ENCODE measurements around the gene CDC42EP2.
"Not testable (repeated sequence)": the region's sequence is repeated elsewhere in the genome, so short reads cannot be mapped to it uniquely, and the experiment has no call there.

Gene CDC42EP2

DNA sequence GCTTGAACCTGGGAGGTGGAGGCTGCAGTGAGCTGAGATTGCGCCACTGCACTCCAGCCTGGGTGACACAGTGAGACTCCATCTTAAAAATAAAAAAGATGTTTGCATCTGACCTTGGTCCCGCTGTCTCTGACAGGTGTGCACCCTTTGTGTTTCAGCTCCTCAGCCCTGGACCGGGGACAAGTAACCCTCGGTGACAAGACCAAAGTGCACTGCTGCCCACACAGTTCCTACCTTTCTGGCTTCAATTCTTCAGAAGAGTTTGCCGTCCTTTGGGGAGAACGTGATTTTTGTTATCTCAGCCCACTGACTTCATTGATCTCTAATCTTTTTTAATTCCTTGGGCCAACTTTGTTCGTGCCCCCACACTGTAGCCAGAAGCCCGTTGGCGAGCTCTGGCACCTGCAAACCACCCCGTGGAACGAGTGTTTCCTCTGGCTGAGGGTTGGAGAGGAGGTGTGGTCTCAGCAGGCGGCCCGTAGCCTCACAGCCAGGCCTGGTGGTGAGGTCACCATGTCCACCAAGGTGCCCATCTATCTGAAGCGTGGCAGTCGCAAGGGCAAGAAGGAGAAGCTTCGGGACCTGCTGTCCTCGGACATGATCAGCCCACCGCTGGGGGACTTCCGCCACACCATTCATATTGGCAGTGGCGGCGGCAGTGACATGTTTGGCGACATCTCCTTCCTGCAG is 5.9 kb downstream of the CDC42EP2 start:
- no peak for DNase-seq (ENCODE audit: low read depth)

DNA sequence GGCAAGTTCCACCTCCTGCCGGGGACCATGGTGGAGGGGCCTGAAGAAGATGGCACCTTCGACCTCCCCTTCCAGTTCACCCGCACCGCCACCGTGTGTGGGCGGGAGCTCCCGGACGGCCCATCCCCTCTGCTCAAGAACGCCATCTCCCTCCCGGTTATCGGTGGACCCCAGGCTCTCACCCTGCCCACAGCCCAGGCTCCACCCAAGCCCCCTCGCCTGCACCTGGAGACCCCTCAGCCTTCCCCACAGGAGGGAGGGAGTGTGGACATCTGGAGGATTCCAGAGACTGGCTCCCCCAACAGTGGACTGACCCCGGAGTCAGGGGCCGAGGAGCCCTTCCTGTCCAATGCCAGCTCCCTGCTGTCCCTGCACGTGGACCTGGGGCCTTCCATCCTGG is 6.4 kb downstream of the CDC42EP2 start:
- DNase-seq (ENCODE audit: low read depth): no peak

DNA sequence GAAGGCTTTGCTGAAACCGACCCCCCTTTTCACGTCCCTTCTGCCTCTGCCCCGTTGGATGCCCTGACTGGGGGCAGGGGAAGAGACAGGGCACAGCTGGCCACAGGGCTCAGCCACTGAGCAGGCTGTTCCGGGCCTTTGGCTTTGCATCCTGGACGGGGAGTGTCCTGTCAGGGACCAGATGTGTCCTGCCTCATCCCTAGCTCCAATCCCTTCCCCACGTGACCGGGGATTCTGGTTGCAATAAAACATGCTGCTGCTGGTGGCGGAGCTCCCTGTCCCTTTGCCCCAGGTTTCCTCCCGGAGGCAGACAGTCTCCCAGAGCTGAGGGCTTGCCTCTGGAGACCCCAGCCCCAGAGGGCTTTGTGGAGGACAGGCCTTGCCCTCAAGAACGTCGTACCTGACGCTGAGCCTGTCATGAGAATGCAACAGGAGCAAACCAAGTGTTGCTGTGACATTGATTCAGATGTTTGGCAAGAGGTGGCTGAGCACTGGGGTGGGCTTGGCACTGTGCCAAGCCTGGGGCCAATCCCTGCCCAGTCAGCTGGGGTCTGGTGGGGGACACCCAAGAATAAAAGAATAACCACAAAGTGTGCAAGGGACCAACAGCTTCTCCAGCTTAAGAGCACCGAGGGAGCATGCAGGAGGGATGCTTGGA is 7.3 kb downstream of the CDC42EP2 start:
- no peak for DNase-seq (ENCODE audit: low read depth)

DNA sequence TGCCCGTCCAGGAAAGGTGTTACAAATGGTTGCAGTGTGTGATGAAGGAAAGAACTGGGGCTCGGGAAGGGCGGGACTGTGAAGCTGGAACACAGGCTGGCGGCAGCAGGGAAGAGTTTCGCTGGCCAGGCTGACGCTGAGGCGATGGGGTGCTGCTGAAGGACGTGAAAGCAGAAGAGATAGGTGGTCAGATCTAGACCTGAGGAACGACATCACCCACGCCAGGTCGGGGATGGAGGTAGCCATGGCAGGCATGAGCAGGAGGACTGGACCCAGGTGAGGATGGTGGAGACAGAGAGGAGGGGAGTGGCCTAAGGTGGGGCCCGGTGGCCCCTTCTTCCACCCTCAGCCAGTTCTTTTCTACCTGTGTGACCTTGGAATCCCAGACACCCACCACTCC is 9.1 kb downstream of the CDC42EP2 start:
- no peak for DNase-seq (ENCODE audit: low read depth)

DNA sequence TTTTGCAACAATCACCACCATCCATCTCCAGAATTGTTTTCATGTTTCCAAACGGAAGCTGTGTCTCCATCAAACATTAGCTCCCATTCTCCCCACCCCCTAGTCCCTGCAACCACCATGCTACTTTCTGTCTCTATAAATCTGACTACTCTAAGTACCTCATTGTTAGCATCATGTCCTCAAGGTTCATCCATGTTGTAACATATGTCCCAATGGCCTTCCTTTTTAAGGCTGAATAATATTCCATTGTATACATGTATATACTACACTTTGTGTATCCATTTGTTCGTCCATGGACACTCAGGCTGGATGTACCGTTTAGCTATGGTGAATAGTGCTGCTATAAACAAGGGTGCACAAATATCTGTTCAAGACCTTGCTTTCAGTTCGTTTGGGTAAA is 10.8 kb downstream of the CDC42EP2 start:
- no peak for DNase-seq (ENCODE audit: low read depth)

DNA sequence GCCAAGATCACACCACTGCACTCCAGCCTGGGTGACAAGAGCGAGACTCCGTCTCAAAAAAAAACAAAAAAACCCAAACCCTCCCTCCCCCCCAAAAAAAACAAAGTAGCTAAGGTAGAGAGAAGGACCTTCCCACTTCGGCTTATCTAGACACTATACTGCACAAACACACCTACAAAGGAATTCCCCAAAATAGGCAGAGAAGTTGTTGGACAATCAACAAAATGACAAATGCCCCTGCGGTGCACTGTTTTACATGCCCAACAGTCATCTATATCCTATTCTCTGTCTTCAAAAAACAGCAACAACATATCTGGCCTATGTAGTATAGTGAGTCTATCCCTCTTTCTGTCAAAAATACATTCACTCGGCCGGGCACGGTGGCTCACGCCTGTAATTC is 12.4 kb downstream of the CDC42EP2 start:
- DNase-seq (ENCODE audit: low read depth): no peak

DNA sequence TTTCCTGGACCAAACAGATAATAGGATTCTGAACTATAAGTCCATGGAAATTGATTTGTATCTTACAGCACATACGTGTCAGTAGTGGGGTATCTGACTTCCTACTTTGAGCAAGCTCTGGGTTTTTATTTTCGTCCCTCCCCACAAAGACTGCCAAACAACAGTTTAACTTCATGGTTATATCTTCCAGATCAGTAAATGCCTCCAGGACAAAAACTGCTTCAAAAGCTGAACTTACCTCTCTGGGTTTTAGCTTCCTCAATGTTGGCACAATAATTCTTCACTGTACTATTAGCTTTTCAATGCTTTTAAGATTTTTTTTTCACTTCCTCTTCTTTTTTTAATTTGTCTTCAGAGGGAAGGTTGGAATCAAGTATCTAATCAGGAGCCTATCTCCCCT is 14.8 kb downstream of the CDC42EP2 start:
- DNase-seq (ENCODE audit: low read depth): no peak

DNA sequence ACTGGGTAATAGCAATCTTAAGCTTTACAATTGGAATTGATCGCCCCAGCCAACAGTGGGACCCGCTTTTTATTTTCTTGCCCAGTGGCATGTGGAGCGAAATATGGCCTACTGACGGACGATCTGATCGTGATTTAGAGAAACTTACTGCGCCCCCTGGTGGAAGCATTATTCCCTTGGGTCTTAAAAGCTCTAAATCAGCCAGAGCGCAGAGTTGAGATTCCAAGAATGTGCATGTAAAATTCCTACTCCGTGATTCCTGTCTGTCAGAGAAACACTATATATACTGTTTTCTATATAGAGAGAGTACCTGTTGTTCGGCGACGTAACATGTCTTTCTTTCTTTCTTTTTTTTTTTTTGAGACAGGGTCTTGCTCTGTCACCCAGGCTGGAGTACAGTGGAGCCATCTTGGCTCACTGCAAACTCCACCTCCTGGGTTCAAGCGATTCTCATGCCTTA is 15.3 kb downstream of the CDC42EP2 start:
- peak; percentile 78 for DNase-seq (ENCODE audit: low read depth)

DNA sequence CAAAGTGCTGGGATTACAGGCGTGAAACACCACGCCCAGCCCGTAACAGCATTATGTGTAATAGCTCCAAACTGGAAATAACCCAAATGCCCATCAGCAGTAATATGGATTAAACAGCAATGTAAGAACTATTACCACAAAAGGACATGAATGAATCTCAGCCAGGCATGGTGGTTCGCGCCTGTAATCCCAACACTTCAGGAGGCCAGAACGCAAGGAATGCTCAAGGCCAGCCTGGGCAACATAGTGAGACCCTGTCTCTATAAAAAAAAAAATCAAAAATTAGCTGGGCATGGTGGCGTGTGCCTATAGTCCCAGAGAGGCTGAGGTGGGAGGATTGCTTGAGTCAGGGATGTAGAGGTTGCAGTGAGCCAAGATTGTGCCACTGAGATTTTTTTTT is 15.9 kb downstream of the CDC42EP2 start:
- no peak for DNase-seq (ENCODE audit: low read depth)

DNA sequence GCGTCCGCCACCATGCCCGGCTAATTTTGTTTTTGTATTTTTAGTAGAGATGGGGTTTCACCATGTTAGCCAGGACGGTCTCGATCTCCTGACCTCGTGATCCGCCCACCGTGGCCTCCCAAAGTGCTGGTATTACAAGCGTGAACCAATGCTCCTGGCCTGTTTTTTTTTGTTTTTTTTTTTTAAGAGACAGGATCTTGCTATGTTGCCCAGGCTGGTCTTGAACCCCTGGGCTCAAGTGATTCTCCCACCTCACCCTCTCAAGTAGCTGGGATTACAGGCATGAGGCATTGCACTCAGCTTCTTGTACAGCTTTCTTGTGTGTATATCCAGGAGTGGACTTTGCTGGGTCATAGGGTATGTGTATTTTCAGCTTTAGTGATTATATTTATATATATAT is 17.9 kb downstream of the CDC42EP2 start:
- DNase-seq (ENCODE audit: low read depth): not testable (repeated sequence)

DNA sequence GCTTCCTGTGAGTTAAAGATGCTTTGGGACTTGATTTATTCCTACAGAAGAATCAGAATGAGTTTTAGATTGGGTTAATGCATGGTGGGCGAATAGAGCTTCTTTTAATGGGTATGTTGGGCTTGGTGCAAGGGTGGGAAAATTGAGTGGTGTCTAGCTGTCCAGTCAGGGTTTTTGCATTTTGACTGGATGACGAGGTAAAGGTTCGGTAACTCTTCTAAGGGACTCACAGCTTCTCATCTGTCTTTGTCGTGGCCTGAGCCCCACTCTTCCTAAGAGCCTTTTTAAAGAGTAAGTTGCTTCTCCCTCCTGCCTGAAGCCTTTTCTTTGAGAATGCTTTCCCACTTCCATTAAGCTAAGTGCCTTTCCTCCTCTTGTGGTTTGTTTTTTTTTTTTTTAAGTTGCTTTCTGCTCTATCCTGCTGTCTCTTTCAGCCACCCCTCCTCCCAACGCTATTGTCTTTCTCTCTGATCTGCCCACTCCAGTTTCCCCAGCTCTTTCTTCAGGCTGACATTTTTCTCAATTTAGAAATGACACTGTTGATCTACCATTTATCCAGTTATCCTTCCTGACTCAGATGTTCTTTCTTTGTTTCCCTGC is 20.1 kb downstream of the CDC42EP2 start:
- no peak for DNase-seq (ENCODE audit: low read depth)

DNA sequence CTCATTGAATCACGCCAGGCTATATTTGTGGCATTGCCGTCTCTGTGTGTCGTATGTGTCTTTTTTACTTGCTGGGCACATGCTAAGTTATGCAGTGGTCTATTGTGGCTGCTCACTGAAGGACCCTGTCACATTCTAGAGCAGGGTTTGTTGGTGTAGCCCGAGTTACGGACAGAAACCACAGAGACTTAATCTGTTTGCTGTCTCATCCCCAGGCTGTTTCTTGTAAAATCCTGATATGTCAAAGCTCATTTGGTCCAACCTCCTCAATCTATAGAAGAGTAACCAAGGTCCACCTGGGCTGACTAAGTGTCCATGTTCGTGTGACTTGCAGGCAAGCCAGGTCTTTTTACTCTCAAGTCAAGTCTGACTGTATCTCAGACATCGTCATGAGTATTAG is 24.0 kb downstream of the CDC42EP2 start:
- DNase-seq (ENCODE audit: low read depth): no peak

DNA sequence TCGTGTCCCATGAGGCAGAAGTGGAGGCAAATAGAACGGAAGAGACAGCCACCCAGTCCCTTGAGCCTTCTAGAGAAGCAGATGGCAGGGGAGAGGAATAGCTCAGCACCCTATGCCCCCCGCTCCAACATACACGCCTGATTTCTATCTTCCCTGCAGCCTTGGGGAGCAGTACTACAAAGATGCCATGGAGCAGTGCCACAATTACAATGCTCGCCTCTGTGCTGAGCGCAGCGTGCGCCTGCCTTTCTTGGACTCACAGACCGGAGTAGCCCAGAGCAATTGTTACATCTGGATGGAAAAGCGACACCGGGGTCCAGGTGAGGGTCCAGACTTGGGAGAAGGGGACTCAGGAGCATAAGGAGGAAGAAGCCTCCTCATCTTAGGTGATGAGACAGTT is 25.6 kb downstream of the CDC42EP2 start:
- no peak for DNase-seq (ENCODE audit: low read depth)

DNA sequence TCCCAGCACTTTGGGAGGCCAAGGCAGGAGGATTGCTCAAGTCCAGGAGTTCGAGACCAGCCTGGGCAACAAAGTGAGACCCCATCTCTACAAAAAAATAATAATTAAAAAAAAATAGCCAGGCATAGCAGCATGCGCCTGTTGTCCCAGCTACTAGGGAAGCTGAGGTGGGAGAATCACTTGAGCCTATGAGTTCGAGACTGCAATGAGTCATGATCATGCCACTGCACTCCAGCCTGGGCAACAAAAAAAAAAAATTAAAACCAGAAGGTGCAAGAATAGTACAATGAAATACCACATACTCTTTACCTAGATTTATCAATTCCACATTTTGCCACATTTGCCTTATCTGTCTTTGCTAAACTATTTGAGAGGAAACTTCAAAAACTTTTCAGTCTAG is 27.2 kb downstream of the CDC42EP2 start:
- DNase-seq (ENCODE audit: low read depth): no peak

DNA sequence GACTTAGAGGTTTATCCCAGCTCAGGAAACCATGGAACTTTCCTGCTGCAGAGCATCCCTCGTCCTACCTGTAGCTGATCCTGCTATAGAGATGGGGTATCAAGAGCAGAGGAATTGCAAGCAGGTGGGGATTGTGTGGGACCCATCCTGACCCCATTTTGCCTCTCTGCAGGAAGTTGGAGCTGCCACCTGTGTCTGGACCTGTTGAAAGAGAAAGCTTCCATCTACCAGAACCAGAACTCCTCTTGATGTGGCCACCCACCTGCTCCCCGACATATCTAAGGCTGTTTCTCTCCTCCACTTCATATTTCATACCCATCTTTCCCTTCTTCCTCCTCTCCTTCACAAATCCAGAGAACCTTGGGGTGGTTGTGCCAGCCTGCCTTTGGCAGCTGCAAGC is 36.8 kb downstream of the CDC42EP2 start:
- DNase-seq (ENCODE audit: low read depth): no peak

DNA sequence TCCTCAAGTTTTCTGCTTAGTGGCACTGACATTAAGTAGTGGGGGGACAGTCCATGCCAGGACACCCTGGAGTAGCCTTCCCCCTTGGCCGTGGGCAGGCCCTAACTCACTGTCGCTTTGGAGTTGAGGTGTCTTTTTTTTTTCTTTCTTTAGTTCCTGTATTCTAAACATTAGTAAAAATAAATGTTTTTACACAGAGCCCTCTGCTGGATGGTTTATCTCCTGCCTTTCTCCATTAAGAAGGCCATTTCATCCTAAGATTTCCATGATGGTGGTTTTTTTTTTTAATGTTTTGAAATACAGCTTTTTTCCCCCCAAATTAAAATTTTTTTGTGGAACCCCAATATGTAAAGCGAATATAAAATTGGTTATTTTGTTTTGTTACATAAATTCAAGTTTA is 38.1 kb downstream of the CDC42EP2 start:
- no peak for DNase-seq (ENCODE audit: low read depth)

DNA sequence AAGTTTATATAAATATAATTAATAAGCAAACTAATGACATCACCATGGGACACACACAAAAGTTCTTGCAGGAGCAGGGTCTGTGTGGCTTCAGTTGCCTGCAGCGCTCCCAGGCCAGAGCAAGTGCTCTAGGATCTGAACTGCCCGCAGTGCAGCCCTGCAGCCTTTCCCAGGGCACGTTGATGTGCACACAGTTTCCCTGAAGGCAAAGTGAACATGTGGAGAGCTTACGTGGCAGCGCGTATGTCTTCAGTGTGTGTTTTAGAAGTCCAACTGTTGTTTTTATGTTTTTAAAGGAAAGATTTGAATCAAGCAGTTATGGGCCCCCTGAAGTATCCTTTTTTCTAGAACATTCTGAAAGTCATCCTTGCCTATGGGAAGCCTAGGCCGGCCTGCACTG is 38.7 kb downstream of the CDC42EP2 start:
- no peak for DNase-seq (ENCODE audit: low read depth)

DNA sequence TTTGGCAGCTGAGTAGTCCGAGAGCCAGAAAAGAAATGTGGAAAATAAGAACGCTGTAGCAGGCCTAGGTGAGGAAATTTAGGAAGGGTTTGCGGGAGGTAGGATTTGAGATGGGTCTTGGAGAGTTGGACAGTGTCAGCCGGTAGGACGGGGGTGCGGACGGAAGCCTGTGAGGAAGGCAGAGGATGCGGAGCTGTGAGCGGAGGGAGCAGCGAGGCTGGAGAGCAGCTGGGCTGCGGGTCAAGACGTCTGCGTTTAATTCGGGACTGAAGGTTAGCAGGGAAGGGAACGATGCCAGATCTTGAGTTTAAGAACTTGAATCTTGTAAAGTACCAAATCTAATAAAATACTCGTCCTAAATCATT is 39.2 kb downstream of the CDC42EP2 start:
- DNase-seq (ENCODE audit: low read depth): no peak

DNA sequence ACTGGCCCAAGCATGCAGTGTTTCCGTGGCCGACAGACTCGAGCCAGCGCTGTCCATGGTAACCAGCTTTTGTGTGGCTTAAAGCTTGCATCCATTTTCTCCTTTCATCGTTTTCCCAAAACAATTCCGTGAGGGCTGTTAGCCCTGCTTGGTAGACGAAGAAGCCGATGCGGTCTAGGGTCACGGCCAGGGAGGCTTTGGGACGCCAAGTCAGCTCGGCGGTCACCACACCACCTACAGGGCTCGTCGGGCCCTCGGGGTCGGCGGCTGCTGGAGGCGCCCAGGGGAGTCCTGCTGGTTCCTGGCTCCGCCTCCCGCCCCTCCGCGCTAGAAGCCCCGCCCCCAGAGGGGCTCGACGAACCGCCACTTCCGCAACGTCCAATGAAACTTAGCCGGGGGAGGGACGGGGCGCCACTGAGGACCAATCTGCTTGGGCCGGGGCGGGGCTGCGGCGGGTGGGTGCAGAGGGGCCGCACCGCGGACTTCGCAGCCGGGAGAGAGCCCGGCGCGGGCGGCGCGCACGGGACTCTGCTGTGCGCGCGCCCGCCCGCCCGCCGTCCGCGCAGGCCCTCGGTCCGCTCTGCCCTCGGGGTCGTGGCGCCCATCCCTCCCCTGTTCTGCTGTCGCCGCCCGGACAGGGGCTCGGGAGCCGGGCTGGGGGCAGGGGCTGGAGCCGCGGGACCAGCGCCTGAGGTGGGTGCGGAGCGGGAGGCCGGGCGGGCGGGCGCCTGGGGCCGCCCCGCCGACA is 39.8 kb downstream of the CDC42EP2 start, which contains the start of gene TIGD3:
Gene TIGD3 (plus strand): TSS at position 487 of the 748 bp plus-strand sequence. CDS start 1,058 bp downstream, outside the sequence.
- DNase-seq (ENCODE audit: low read depth): peak; percentile 95

DNA sequence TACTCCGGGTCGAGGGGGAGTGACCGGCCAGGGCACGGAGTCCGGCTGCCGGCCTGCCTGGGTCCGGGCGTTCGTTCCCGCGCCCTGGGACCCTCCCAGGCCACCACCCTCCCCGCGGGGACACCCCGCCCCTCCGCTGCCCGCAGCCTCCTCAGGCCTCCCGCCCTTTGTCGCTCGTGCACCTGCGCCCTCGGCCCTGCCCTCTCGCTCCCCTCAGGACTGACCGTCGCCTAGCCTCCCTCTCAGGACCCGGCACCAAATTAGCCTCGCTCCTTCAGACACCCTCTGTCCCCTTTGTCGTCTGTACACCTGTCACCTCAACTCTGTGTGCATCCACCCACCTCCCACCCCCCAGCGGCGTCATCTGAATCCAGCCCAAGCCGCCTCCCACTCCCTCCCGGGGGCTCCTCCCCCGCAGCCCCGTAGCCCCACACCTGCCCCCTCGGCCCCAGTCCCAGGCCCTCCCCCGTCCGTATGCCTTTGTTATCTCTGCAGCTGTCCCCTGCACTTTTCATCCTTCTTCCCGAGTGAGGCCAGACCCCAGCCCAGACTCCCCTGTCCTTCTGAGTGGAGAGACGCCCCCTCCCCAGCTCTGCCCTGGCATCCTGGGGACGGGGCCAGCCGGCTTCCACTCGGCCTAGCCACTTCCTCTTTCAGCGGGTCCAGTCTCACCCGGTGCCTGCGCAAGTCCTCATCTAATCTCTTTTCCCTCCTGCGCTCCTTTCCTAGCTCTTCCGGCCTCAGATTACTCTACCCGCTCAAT is 40.5 kb downstream of the CDC42EP2 start:
- DNase-seq (ENCODE audit: low read depth): peak; percentile 30

DNA sequence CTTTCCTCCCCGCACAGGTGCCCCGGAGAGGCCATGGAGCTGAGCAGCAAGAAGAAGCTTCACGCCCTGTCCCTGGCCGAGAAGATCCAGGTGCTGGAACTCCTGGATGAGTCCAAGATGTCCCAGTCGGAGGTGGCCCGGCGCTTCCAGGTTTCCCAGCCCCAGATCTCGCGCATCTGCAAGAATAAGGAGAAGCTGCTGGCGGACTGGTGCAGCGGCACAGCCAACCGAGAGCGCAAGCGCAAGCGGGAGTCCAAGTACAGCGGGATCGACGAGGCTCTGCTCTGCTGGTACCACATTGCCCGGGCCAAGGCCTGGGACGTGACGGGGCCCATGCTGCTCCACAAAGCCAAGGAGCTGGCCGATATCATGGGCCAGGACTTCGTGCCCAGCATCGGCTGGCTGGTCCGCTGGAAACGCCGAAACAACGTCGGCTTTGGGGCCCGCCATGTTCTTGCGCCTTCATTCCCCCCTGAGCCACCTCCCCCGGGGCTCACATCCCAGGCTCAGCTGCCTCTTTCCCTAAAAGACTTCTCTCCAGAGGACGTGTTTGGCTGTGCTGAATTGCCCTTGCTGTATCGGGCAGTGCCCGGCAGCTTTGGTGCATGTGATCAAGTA is 41.2 kb downstream of the CDC42EP2 start:
- DNase-seq (ENCODE audit: low read depth): no peak

Data from activated T-cell treated with anti-CD3 and anti-CD28 coated beads for 24 hours (primary cell).